Large intestine (tissue), 3 donors: Measurements from ENCODE around the gene STUB1. TPM values are rescaled to one million over a fixed set of nuclear protein-coding genes. Genes with fewer than 3 reads are reported as not detected.
"Not testable (repeated sequence)": the region's sequence is repeated elsewhere in the genome, so short reads cannot be mapped to it uniquely, and the experiment has no call there.

ENCODE experiments used
- DNase-seq, 2 donors: peaks; one replicate each; pipeline versions ENCODE4 v3.0.0 to v3.0.0-alpha.2; 2013
- H3K27ac ChIP-seq: one replicate; pipeline ENCODE4 v1.5.1; 2013; ENCODE audit warnings: low read length
- H3K27me3 ChIP-seq: 2 replicates; pipeline ENCODE4 v1.6.1; 2013; ENCODE audit warnings: low read length; ENCODE audit not compliant: control insufficient read depth, insufficient read depth
- H3K36me3 ChIP-seq: 2 replicates; pipeline ENCODE4 v1.6.1; 2013; ENCODE audit warnings: low read length; ENCODE audit not compliant: control insufficient read depth, insufficient read depth
- H3K4me1 ChIP-seq: one replicate; pipeline ENCODE4 v1.6.1; 2013; ENCODE audit warnings: low read length; ENCODE audit not compliant: control insufficient read depth, insufficient read depth
- H3K4me3 ChIP-seq: one replicate; pipeline ENCODE4 v1.5.1; 2013; ENCODE audit warnings: low read length
- H3K9me3 ChIP-seq: one replicate; pipeline ENCODE4 v1.6.1; 2013; ENCODE audit warnings: mild to moderate bottlenecking, low read depth, low read length, moderate library complexity; ENCODE audit not compliant: control insufficient read depth
- WGBS: methylation state at CpG from one replicate; pipeline ENCODE4 v1.1.5; 2013; ENCODE audit warnings: low lambda C conversion rate; ENCODE audit not compliant: insufficient coverage; 5-methylcytosine and 5-hydroxymethylcytosine counted together
- polyA plus RNA-seq: library from polyadenylated mRNA; unstranded; fragments of 120-200 nt; gene quantifications from one replicate; pipeline ENCODE4 v1.2.1, GENCODE V29; 2013

STUB1 gene
- polyA plus RNA-seq, 1 donor, result 65.9 TPM

DNA sequence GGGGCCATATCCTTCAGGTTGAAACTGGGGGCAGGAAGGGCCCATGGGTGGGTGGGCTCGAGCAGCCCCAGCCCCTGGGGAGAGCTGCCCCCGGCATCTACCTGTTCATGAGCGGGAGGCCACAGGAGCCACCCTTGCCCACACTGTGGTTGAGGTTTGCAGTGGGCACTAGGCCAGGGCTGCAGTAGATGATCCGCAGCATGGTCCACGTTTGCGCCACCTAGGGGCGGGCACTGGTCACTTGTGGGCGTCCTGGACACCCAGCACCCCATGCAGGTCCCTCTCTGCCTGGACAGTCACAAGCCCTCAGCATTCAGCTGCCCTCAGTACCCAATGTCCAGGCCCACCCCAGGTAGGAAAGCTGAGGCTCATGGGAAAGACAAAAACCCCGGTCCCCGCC, 5.8 kb downstream of the STUB1 start:
- no peak for DNase-seq
- Histone ChIP-seq H3K27ac (no peak overlapping the region), H3K36me3 (peaks cover 38% of the 10 kb centered on the region), H3K27me3 (peaks cover under 1% of the 10 kb centered on the region), H3K4me1 (peaks cover 36% of the 10 kb centered on the region), H3K4me3 (no peak overlapping the region), H3K9me3 (peaks cover 12% of the 10 kb centered on the region)
- WGBS, result no CpG with 5 or more reads among the region's 10 CpGs

DNA sequence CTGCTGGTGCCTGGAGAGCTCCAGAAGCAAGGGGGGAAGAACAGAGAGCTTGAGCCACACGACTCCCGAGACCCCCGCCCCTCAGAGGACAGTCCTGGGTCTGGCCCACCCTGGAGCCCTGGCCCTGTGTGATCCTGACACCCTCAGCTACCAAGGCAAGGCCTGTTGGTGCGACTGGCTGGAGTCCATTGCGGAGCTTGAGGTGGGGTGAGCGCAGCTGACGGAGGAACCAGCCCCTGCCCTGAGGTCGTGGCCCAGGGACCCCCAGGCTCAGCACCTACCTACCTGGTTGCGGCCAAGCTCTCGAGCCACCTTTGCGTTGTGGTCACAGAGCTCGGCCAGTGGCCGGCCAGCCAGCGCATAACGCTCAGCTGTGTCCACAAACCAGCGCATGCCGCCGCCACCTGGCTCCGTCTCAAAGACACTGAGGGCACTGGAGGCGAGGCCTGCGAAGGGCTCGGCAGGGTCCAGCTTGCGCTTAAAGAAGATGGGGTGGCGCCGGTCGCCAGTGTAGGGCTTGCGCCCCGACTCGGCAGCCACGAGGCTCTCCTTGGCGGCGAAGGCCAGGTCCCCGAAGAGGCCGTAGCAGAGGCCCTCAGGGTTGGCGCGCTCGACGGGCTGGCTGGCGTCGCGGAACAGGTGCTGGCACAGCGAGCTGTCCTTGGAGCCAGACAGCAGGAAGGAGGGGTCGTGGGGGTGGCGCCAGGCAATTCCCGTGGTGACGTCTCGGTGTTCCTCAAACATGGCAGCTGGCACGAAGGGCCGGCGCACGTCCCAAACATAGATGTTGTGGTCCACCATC, 6.5 kb downstream of the STUB1 start:
- no peak for DNase-seq
- WGBS, result no CpG with 5 or more reads among the region's 51 CpGs
- Histone ChIP-seq H3K27me3 (peaks cover 4% of the 10 kb centered on the region), H3K4me3 (no peak overlapping the region), H3K9me3 (peaks cover 12% of the 10 kb centered on the region), H3K27ac (no peak overlapping the region), H3K4me1 (peaks cover 29% of the 10 kb centered on the region), H3K36me3 (peaks cover 37% of the 10 kb centered on the region)

DNA sequence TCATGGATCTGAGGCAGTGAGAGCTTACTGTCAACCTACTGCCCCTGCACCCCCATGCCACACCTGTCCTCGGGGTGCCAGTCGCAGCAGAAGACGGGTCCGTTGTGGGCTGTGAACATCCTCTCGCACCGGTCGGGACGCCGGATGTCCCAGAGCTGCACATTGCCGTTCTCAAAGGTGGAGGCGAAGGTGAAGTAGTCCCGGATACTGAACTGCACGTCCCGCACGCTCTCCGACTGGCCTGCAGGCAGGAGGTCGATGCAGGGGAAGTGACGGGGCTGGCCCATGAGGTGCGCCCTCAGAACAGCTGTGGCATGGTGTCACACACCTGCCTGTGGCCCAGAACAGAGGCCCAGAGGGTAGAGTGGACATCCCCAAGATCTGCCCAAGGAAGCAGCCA, 7.3 kb downstream of the STUB1 start:
- H3K4me1 ChIP-seq, result peaks cover 22% of the 10 kb centered on the region
- H3K4me3 ChIP-seq, result no peak overlapping the region
- no CpG with 5 or more reads among the region's 19 CpGs for WGBS
- H3K9me3 ChIP-seq, result peaks cover 12% of the 10 kb centered on the region
- DNase-seq, result no peak
- H3K36me3 ChIP-seq, result peaks cover 29% of the 10 kb centered on the region
- peaks cover 12% of the 10 kb centered on the region for H3K27me3 ChIP-seq
- H3K27ac ChIP-seq, result no peak overlapping the region

DNA sequence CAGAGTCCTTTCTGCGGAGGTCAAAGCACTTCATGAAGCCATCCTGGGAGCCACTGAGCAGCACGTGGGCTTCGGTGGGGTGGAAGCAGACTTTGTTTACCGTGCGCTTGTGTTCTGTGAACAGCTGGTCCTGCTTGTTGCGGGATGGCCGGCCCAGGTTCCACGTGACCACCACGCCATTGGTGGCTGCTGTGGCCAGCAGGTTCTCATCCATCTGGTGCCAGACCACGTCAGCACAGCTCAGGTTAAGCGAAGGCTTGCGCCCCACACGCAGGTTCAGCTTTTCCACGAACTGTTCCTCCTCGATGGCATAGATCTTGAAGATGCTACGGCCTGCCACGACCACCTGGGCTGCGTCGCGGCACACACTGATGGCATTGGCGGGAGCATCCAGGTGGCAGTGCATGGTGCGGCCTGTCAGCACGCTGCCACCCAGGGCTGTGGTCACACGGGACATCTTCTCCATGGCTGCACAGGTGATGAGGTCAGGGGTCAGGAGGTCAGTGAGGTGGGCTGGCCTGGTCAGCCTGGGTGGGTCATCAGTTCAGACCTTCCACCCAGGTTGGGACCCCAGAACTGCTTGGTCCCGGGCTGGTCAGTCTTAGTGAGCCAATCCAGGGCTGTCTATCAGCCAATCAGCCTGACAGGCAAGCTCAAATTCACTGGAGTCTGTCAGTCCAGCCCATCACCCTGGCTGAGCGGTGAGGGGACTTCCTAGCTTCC, 9.1 kb downstream of the STUB1 start:
- Histone ChIP-seq H3K4me1 (peaks cover 13% of the 10 kb centered on the region), H3K27ac (no peak overlapping the region), H3K4me3 (peak overlapping the region; percentile 71), H3K27me3 (peaks cover 29% of the 10 kb centered on the region), H3K36me3 (peaks cover 19% of the 10 kb centered on the region), H3K9me3 (peaks cover 19% of the 10 kb centered on the region)
- no peak for DNase-seq
- WGBS, result no CpG with 5 or more reads among the region's 26 CpGs

DNA sequence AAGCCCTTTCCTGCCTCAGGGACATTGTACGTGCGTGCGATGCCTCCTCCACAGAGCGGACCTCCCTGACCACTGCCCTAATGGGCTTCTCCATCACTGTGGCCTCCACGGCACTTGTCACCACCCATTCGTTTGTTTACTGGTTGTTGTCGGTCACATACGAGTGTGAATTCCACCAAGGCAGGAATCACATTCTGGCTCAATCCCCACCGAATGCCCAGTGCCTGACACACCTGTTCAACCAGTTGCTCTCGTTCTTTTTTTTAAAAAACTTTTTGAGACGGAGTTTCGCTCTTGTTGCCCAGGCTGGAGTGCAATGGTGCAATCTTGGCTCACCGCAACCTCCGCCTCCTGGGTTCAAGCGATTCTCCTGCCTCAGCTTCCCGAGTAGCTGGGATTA, 11.0 kb downstream of the STUB1 start:
- H3K27ac ChIP-seq, H3K4me3 ChIP-seq, DNase-seq: not testable (repeated sequence)
- H3K36me3 ChIP-seq, result peaks cover 13% of the 10 kb centered on the region
- WGBS, result no CpG with 5 or more reads among the region's 16 CpGs
- H3K27me3 ChIP-seq, result peaks cover 47% of the 10 kb centered on the region
- H3K4me1 ChIP-seq, result peaks cover 21% of the 10 kb centered on the region
- H3K9me3 ChIP-seq, result peaks cover 24% of the 10 kb centered on the region

DNA sequence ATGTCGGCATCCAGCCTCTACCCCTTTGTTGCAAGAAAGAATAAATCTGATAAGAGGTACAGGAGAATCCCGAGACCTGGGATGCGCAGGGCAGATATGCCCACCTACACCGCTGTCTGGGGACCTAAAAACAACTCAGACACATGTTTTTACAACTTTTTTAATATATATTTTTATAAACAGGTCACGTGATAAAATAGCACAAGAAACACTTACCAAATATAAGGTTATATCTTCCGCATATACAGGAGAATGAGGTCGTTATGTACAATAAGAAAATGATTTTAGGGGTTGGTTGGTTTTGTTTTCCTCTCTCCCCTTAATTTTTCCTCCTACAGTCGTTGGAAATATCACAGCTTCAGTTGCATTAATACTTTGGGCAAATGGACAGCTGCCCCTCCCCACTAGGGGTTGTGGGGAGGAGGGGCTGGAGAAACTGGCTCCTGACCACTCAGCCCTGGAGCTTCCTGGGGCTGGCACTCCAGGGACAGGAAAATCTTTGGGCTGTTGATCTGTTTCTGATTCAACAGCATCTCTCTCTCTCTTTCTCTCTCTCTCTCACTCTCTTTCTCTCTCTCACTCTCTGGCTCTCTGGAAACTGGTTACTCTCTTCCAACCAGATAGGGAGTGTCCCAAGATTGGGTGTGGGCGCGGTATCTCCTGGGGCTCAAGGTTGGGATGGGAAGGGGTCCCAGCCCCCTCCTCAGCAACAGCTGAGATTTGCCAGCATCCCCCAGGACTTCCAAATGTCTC, 12.3 kb downstream of the STUB1 start:
- 63% methylated on average over 5 of the region's 10 CpGs for WGBS
- Histone ChIP-seq H3K4me1 (peaks cover 21% of the 10 kb centered on the region), H3K36me3 (peaks cover 5% of the 10 kb centered on the region), H3K27me3 (peaks cover 57% of the 10 kb centered on the region), H3K4me3 (no peak overlapping the region), H3K27ac (no peak overlapping the region), H3K9me3 (peaks cover 18% of the 10 kb centered on the region)
- DNase-seq, result no peak

DNA sequence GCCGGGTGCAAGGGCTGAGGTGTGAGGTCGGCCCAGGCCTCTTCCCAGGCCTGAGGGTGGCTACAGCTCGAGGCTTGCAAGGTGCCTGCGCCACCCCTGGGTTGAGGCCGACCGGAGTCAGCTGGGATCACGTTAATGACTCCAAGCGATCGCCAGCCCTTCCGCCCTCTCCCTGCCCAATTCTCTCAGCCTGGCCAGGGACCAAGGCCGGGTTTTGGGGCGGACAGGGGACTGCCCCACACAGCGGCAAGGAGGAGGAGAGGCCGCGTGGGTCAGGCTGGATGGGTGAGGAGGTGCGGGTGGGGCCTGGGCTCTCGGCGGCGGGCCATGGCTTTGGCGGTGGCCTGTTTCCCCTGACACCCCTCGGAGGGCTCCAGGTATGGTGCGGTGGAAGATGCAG, 13.2 kb downstream of the STUB1 start:
- Histone ChIP-seq H3K4me3 (no peak overlapping the region), H3K27me3 (peaks cover 63% of the 10 kb centered on the region), H3K27ac (no peak overlapping the region), H3K9me3 (peaks cover 18% of the 10 kb centered on the region), H3K36me3 (no peaks in the 10 kb centered on the region), H3K4me1 (peaks cover 21% of the 10 kb centered on the region)
- WGBS, result no CpG with 5 or more reads among the region's 22 CpGs
- no peak for DNase-seq

DNA sequence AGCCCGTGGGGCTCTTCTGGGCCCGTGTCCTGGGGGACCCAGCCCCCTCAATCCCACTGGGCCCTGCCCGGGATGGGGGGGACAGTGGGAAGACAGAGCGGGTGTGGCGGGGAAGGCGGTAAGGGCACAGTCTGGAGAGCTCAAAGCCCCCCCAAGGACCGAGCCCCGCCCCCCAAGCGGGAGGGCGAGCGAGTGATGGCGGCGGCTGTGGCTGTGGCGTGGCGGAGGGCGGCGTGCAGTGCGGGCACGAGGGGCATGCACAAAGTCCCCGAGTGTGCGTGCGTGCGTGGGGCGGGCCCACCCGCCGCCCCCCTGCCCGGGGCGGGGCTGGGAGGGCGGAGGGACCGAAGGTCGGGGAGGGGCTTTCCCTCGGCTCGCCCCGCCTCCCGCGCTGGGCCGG, 13.6 kb downstream of the STUB1 start:
- Histone ChIP-seq H3K4me3 (no peak overlapping the region), H3K4me1 (peaks cover 21% of the 10 kb centered on the region), H3K9me3 (peaks cover 18% of the 10 kb centered on the region), H3K27ac (no peak overlapping the region), H3K36me3 (no peaks in the 10 kb centered on the region), H3K27me3 (peaks cover 66% of the 10 kb centered on the region)
- no CpG with 5 or more reads among the region's 37 CpGs for WGBS
- DNase-seq, result peak in 1 of 2 donors; percentile 38

DNA sequence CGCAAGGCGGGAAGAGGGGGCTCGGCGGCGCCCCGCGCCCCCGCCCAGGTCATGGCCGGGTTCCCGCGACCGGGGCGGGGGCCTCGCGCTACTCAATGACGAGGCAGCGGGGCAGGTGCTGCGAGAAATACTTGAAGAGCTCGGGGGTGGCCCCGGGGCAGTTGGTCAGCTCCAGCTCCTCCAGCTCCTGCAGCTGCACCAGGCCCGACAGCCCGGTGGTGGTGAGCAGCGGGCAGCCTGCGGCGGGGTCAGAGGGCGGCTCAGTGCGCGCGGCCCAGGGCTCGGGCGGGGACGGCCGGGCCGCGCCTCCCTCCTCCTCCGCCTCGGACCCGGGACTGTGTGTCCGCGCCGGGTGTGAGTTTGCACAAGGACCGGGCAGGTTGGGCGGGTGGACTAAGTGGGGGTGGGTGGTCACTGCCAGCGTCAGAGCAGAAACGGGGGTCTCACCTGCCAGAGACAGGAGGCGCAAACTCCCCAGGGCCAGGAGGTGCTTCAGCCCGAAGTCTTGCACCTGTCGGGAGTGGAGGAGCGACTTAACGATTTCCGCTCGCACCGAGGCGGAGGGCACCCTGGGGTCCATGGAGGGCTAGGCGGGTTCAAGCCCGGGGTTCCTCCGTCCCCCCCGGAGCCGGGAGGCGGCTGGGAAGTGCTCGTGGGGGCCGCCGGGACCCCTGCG, 14.1 kb downstream of the STUB1 start:
- Histone ChIP-seq H3K9me3 (peaks cover 18% of the 10 kb centered on the region), H3K27me3 (peaks cover 71% of the 10 kb centered on the region), H3K36me3 (no peaks in the 10 kb centered on the region), H3K4me3 (no peak overlapping the region), H3K27ac (no peak overlapping the region), H3K4me1 (peaks cover 17% of the 10 kb centered on the region)
- DNase-seq, result no peak
- WGBS, result no CpG with 5 or more reads among the region's 64 CpGs

DNA sequence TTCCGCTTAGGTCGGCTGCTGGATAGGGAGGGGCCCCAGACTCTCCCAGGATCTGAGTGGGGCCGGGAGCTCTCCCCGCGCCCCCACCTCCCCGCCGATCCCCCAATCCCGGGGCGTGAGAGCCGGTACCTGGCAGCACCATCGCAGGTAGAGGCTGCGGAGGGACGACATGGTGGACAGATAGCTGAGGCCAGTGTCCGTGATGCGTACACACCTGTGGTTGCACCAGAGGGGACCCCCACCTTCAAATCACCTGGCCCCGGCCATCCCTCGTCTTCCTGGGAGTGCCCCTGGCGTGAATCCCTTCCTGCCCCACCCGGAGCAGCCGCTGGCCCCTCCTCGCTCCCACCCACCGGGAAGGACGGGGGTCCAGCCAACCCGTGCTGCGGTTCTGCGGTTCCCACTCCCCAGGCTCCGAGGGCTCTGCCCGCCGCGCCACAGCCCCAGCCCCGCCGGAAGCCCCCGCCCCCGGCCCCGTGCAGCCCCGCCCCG, 14.7 kb downstream of the STUB1 start:
- no CpG with 5 or more reads among the region's 37 CpGs for WGBS
- no peaks in the 10 kb centered on the region for H3K36me3 ChIP-seq
- H3K4me3 ChIP-seq, result no peak overlapping the region
- H3K27ac ChIP-seq, result no peak overlapping the region
- no peak for DNase-seq
- peaks cover 13% of the 10 kb centered on the region for H3K4me1 ChIP-seq
- H3K27me3 ChIP-seq, result peaks cover 77% of the 10 kb centered on the region
- peaks cover 18% of the 10 kb centered on the region for H3K9me3 ChIP-seq
